Measurements from ENCODE around the gene MRPS5. TPM values are rescaled to one million over a fixed set of nuclear protein-coding genes. Genes with fewer than 3 reads are reported as not detected.

Gene MRPS5
- total and polyA plus RNA-seq, 4 donors: 45.8 to 75.7 (median 64.6) TPM

- ATAC-seq (ENCODE audit: insufficient read depth, low FRiP score): no peak
- no peak for TF ChIP-seq CTCF (IDR thresholded peaks at IDR 0.05; ENCODE audit: control extremely low read depth, extremely low read depth)
- no peak overlapping the region for H3K9ac ChIP-seq (ENCODE audit: insufficient read depth in 1 of 2, low read length in 2 of 2)
- H3K27me3 ChIP-seq (ENCODE audit: control insufficient read depth in 3 of 3, insufficient read depth in 3 of 3, low read length in 2 of 3): no peaks in the 10 kb centered on the region
- no peak overlapping the region for H3K27ac ChIP-seq (ENCODE audit: low read depth in 1 of 2, low read length in 1 of 2)
- WGBS, 2 donors: 81 to 90% methylated on average over 9 of the region's 9 CpGs
- no peaks in the 10 kb centered on the region for H3K4me1 ChIP-seq (ENCODE audit: control insufficient read depth in 5 of 5, insufficient read depth in 5 of 5, low read length in 5 of 5)
- H3K9me3 ChIP-seq (ENCODE audit: control insufficient read depth in 4 of 4, insufficient read depth in 3 of 4, low read length in 3 of 4): no peaks in the 10 kb centered on the region
- H3K4me3 ChIP-seq: no peak overlapping the region
- no peak for DNase-seq
- H3K36me3 ChIP-seq (ENCODE audit: control insufficient read depth in 4 of 4, insufficient read depth in 4 of 4, low read length in 4 of 4): no peaks in the 10 kb centered on the region
Measured at GRCh38 chr2:95058466-95058988, 63.1 kb downstream of the MRPS5 start.

GRCh38 chr2:95057535-95058370 is 63.9 kb downstream of the MRPS5 start:
- no peak for TF ChIP-seq CTCF (IDR thresholded peaks at IDR 0.05; ENCODE audit: control extremely low read depth, extremely low read depth)

GRCh38 chr2:95056461-95057459 is 64.8 kb downstream of the MRPS5 start:
- no peak for TF ChIP-seq CTCF (IDR thresholded peaks at IDR 0.05; ENCODE audit: control extremely low read depth, extremely low read depth)
- Histone ChIP-seq H3K27me3 (ENCODE audit: control insufficient read depth in 3 of 3, insufficient read depth in 3 of 3, low read length in 2 of 3) (no peaks in the 10 kb centered on the region), H3K36me3 (ENCODE audit: control insufficient read depth in 4 of 4, insufficient read depth in 4 of 4, low read length in 4 of 4) (no peaks in the 10 kb centered on the region), H3K9me3 (ENCODE audit: control insufficient read depth in 4 of 4, insufficient read depth in 3 of 4, low read length in 3 of 4) (peaks cover 0 to 2% (median 0%) of the 10 kb centered on the region in 4 donors), H3K9ac (ENCODE audit: insufficient read depth in 1 of 2, low read length in 2 of 2) (no peak overlapping the region), H3K4me1 (ENCODE audit: control insufficient read depth in 5 of 5, insufficient read depth in 5 of 5, low read length in 5 of 5) (no peaks in the 10 kb centered on the region), H3K4me3 (no peak overlapping the region), H3K27ac (ENCODE audit: low read depth in 1 of 2, low read length in 1 of 2) (no peak overlapping the region)
- 80 to 87% methylated on average over 15 of the region's 15 CpGs for WGBS, 2 donors
- ATAC-seq (ENCODE audit: insufficient read depth, low FRiP score) (no peak), DNase-seq (no peak)

More at GRCh38 chr2:95057535-95058370, 63.9 kb downstream of the MRPS5 start:
- no peak overlapping the region for H3K4me3 ChIP-seq
- no peaks in the 10 kb centered on the region for H3K4me1 ChIP-seq (ENCODE audit: control insufficient read depth in 5 of 5, insufficient read depth in 5 of 5, low read length in 5 of 5)
- H3K27me3 ChIP-seq (ENCODE audit: control insufficient read depth in 3 of 3, insufficient read depth in 3 of 3, low read length in 2 of 3): no peaks in the 10 kb centered on the region
- no peaks in the 10 kb centered on the region for H3K36me3 ChIP-seq (ENCODE audit: control insufficient read depth in 4 of 4, insufficient read depth in 4 of 4, low read length in 4 of 4)
- WGBS, 2 donors: 84 to 89% methylated on average over 28 of the region's 28 CpGs
- no peak overlapping the region for H3K27ac ChIP-seq (ENCODE audit: low read depth in 1 of 2, low read length in 1 of 2)
- H3K9ac ChIP-seq (ENCODE audit: insufficient read depth in 1 of 2, low read length in 2 of 2): no peak overlapping the region
- no peak for ATAC-seq (ENCODE audit: insufficient read depth, low FRiP score)
- DNase-seq: peak in 1 of 3 donors; percentile 37
- H3K9me3 ChIP-seq (ENCODE audit: control insufficient read depth in 4 of 4, insufficient read depth in 3 of 4, low read length in 3 of 4): no peaks in the 10 kb centered on the region

All from lung (tissue), 12 donors.